GM12891 (cell line): ENCODE results near the gene VRK1.

ENCODE experiments used
- PAX5 ChIP-seq: IDR thresholded peaks from 2 replicates; pipeline ENCODE4 v1.6.1; 2011; ENCODE audit warnings: low read length, moderate library complexity, mild to moderate bottlenecking; ENCODE audit not compliant: insufficient read depth, severe bottlenecking
- POLR2A ChIP-seq: IDR thresholded peaks from 2 replicates; pipeline ENCODE4 v1.6.1; 2011; ENCODE audit warnings: low read depth, low read length, control low read depth
- POLR2AphosphoS5 ChIP-seq: IDR thresholded peaks from 2 replicates; pipeline ENCODE4 v1.6.1; 2011; ENCODE audit warnings: low read depth, low read length, control low read depth
- POU2F2 ChIP-seq: IDR thresholded peaks from 2 replicates; pipeline ENCODE4 v1.6.1; 2011; ENCODE audit warnings: low read depth, mild to moderate bottlenecking, control low read depth, low read length, moderate library complexity
- SPI1 ChIP-seq: IDR thresholded peaks from 2 replicates; pipeline ENCODE4 v1.6.1; 2011; ENCODE audit warnings: low read depth, low read length, control low read depth
- TAF1 ChIP-seq: IDR thresholded peaks from 2 replicates; pipeline ENCODE4 v1.6.1; 2011; ENCODE audit warnings: low read depth, low read length, control low read depth

GRCh38 chr14:96888158-96888557 lies 91.0 kb downstream of the VRK1 start:
- no peak for TF ChIP-seq POLR2A
- no peak for TF ChIP-seq POU2F2
- no peak for TF ChIP-seq POLR2AphosphoS5
- no peak for TF ChIP-seq TAF1
- no peak for TF ChIP-seq PAX5
- no peak for TF ChIP-seq SPI1
